Activated T-cell treated with anti-CD3 and anti-CD28 coated beads, Interleukin-2, amount 50 U/mL, for 72 hours (primary cell): Measurements from ENCODE around the gene MTCL3.

ENCODE experiments used
- ATAC-seq, 2 donors: fragments of 150-1000 bp; cut with Tn5 transposase; replicated peaks in 1 of 2; 2 replicates each; pipeline ENCODE4 v1.10.0; 2021; ENCODE audit warnings: moderate library complexity in 2 of 2, mild to moderate bottlenecking in 1 of 2
- DNase-seq, 2 donors: peaks; one replicate each; pipeline ENCODE4 v3.0.0; 2021 to 2022; ENCODE audit warnings: mixed read lengths in 1 of 2
- H3K27ac Mint-ChIP-seq: one replicate; pipeline ENCODE4 v1.8.0; 2022; ENCODE audit warnings: mild to moderate bottlenecking, moderate library complexity, mixed read lengths
- H3K27me3 Mint-ChIP-seq: one replicate; pipeline ENCODE4 v1.8.0; 2022; ENCODE audit warnings: low read depth, mixed read lengths
- H3K36me3 Mint-ChIP-seq, 2 donors: one replicate each; pipeline ENCODE4 v1.8.0; 2022; ENCODE audit warnings: mixed read lengths in 2 of 2, mild to moderate bottlenecking in 1 of 2; ENCODE audit not compliant: insufficient read depth in 2 of 2
- H3K4me1 Mint-ChIP-seq: one replicate; pipeline ENCODE4 v1.8.0; 2022; ENCODE audit warnings: low read depth, mixed read lengths
- H3K4me3 Mint-ChIP-seq, 2 donors: one replicate each; pipeline ENCODE4 v1.8.0; 2022; ENCODE audit warnings: mild to moderate bottlenecking in 2 of 2, mixed read lengths in 2 of 2, moderate library complexity in 2 of 2
- H3K9me3 Mint-ChIP-seq, 2 donors: one replicate each; pipeline ENCODE4 v1.8.0; 2022; ENCODE audit warnings: mixed read lengths in 2 of 2

Gene MTCL3

GRCh38 chr6:127506894-127507293 is 12.2 kb downstream of the MTCL3 start:
- H3K4me1 Mint-ChIP-seq, result no peaks in the 10 kb centered on the region
- DNase-seq (no peak), ATAC-seq (no peak)
- H3K9me3 Mint-ChIP-seq, result peaks cover 2% of the 10 kb centered on the region in 2 donors
- H3K27me3 Mint-ChIP-seq, result no peaks in the 10 kb centered on the region
- H3K27ac Mint-ChIP-seq, result no peak overlapping the region
- peaks cover 0 to 6% of the 10 kb centered on the region in 2 donors for H3K36me3 Mint-ChIP-seq
- no peak overlapping the region for H3K4me3 Mint-ChIP-seq

GRCh38 chr6:127503022-127503421 is 16.1 kb downstream of the MTCL3 start:
- Mint-ChIP-seq H3K36me3 (no peaks in the 10 kb centered on the region), H3K4me1 (no peaks in the 10 kb centered on the region), H3K4me3 (no peak overlapping the region), H3K9me3 (peaks cover 0 to 2% of the 10 kb centered on the region in 2 donors), H3K27me3 (no peaks in the 10 kb centered on the region), H3K27ac (no peak overlapping the region)
- no peak for ATAC-seq
- DNase-seq, result no peak

- no peaks in the 10 kb centered on the region for H3K4me1 Mint-ChIP-seq
- ATAC-seq (no peak), DNase-seq (no peak)
- no peaks in the 10 kb centered on the region for H3K9me3 Mint-ChIP-seq
- H3K36me3 Mint-ChIP-seq, result no peaks in the 10 kb centered on the region
- no peak overlapping the region for H3K27ac Mint-ChIP-seq
- H3K4me3 Mint-ChIP-seq, result no peak overlapping the region
- no peaks in the 10 kb centered on the region for H3K27me3 Mint-ChIP-seq
Measured at GRCh38 chr6:127497410-127497809, 21.7 kb downstream of the MTCL3 start.

- Mint-ChIP-seq H3K9me3 (no peaks in the 10 kb centered on the region), H3K4me3 (no peak overlapping the region), H3K4me1 (no peaks in the 10 kb centered on the region), H3K36me3 (peaks cover 0 to 1% of the 10 kb centered on the region in 2 donors), H3K27me3 (no peaks in the 10 kb centered on the region), H3K27ac (no peak overlapping the region)
- DNase-seq, result no peak
- ATAC-seq, result no peak
Measured at GRCh38 chr6:127496471-127496870, 22.7 kb downstream of the MTCL3 start.

- Mint-ChIP-seq H3K9me3 (no peaks in the 10 kb centered on the region), H3K4me1 (no peaks in the 10 kb centered on the region), H3K36me3 (peaks cover 3 to 6% of the 10 kb centered on the region in 2 donors), H3K27me3 (no peaks in the 10 kb centered on the region), H3K27ac (no peak overlapping the region), H3K4me3 (no peak overlapping the region)
- DNase-seq, result no peak
- ATAC-seq, result no peak
Measured at GRCh38 chr6:127494240-127494767, 24.8 kb downstream of the MTCL3 start.

GRCh38 chr6:127489248-127489647 is 29.9 kb downstream of the MTCL3 start:
- no peak for ATAC-seq
- Mint-ChIP-seq H3K4me3 (no peak overlapping the region), H3K27me3 (no peaks in the 10 kb centered on the region), H3K27ac (no peak overlapping the region), H3K9me3 (peaks cover 3 to 5% of the 10 kb centered on the region in 2 donors), H3K36me3 (peaks cover 9 to 15% of the 10 kb centered on the region in 2 donors), H3K4me1 (peaks cover 16% of the 10 kb centered on the region)
- no peak for DNase-seq

GRCh38 chr6:127486934-127487333 is 32.2 kb downstream of the MTCL3 start:
- Mint-ChIP-seq H3K27ac (no peak overlapping the region), H3K27me3 (peaks cover 7% of the 10 kb centered on the region), H3K4me1 (peaks cover 31% of the 10 kb centered on the region), H3K36me3 (peaks cover 14 to 20% of the 10 kb centered on the region in 2 donors), H3K9me3 (peaks cover 3 to 5% of the 10 kb centered on the region in 2 donors), H3K4me3 (no peak overlapping the region)
- ATAC-seq (no peak), DNase-seq (no peak)

- H3K36me3 Mint-ChIP-seq, result peaks cover 11 to 18% of the 10 kb centered on the region in 2 donors
- H3K9me3 Mint-ChIP-seq, result peaks cover 3 to 5% of the 10 kb centered on the region in 2 donors
- peaks cover 31% of the 10 kb centered on the region for H3K4me1 Mint-ChIP-seq
- DNase-seq, result peak in 1 of 2 donors; percentile 18
- H3K27me3 Mint-ChIP-seq, result peaks cover 7% of the 10 kb centered on the region
- peak; percentile 92 for ATAC-seq
- peak overlapping the region; percentile 43 to 76 for H3K4me3 Mint-ChIP-seq
- peak overlapping the region; percentile 64 for H3K27ac Mint-ChIP-seq
Measured at GRCh38 chr6:127484212-127484863, 34.8 kb downstream of the MTCL3 start.

- Mint-ChIP-seq H3K9me3 (peaks cover 3 to 5% of the 10 kb centered on the region in 2 donors), H3K27ac (peak overlapping the region; percentile 64), H3K27me3 (peaks cover 7% of the 10 kb centered on the region), H3K4me3 (peak overlapping the region; percentile 43 to 76), H3K4me1 (peaks cover 31% of the 10 kb centered on the region), H3K36me3 (peaks cover 11 to 17% of the 10 kb centered on the region in 2 donors)
- ATAC-seq, result peak in 1 of 2 donors; percentile 6
- no peak for DNase-seq
Measured at GRCh38 chr6:127483399-127484055, 35.6 kb downstream of the MTCL3 start.

- Mint-ChIP-seq H3K27me3 (peaks cover 7% of the 10 kb centered on the region), H3K4me1 (peaks cover 31% of the 10 kb centered on the region), H3K9me3 (peaks cover 3 to 5% of the 10 kb centered on the region in 2 donors), H3K4me3 (no peak overlapping the region), H3K27ac (no peak overlapping the region), H3K36me3 (peaks cover 15 to 17% of the 10 kb centered on the region in 2 donors)
- DNase-seq (no peak), ATAC-seq (no peak)
Measured at GRCh38 chr6:127482325-127482724, 36.8 kb downstream of the MTCL3 start.

- no peak overlapping the region for H3K4me3 Mint-ChIP-seq
- H3K36me3 Mint-ChIP-seq, result peaks cover 15 to 17% of the 10 kb centered on the region in 2 donors
- no peak overlapping the region for H3K27ac Mint-ChIP-seq
- no peak for ATAC-seq
- H3K27me3 Mint-ChIP-seq, result peaks cover 7% of the 10 kb centered on the region
- DNase-seq, result no peak
- peaks cover 31% of the 10 kb centered on the region for H3K4me1 Mint-ChIP-seq
- H3K9me3 Mint-ChIP-seq, result peaks cover 3 to 5% of the 10 kb centered on the region in 2 donors
Measured at GRCh38 chr6:127481628-127482027, 37.5 kb downstream of the MTCL3 start.

GRCh38 chr6:127481111-127481510 is 38.0 kb downstream of the MTCL3 start:
- H3K4me1 Mint-ChIP-seq, result peaks cover 31% of the 10 kb centered on the region
- DNase-seq, result no peak
- H3K27me3 Mint-ChIP-seq, result peaks cover 7% of the 10 kb centered on the region
- peaks cover 17 to 20% of the 10 kb centered on the region in 2 donors for H3K36me3 Mint-ChIP-seq
- H3K4me3 Mint-ChIP-seq, result no peak overlapping the region
- H3K27ac Mint-ChIP-seq, result no peak overlapping the region
- H3K9me3 Mint-ChIP-seq, result peaks cover 3 to 5% of the 10 kb centered on the region in 2 donors
- no peak for ATAC-seq

GRCh38 chr6:127477658-127478057 is 41.5 kb downstream of the MTCL3 start:
- Mint-ChIP-seq H3K9me3 (no peaks in the 10 kb centered on the region), H3K27ac (no peak overlapping the region), H3K27me3 (peaks cover 7% of the 10 kb centered on the region), H3K4me3 (no peak overlapping the region), H3K4me1 (peaks cover 6% of the 10 kb centered on the region), H3K36me3 (peaks cover 15 to 20% of the 10 kb centered on the region in 2 donors)
- no peak for DNase-seq
- no peak for ATAC-seq
